OCI-LY7 (cell line): ENCODE data around the gene TBC1D21. TPM values are rescaled to one million over a fixed set of nuclear protein-coding genes. Genes with fewer than 3 reads are reported as not detected.

ENCODE experiments used
- BruUV-seq: library from RNA; stranded (reverse); fragments of 400-500 nt; replicated peaks from 2 replicates; lab custom pipeline; 2021; lab: Mats Ljungman, UMichigan
- CTCF ChIA-PET: fragments of 300-600 bp; sonication (Branson Sonifier 250); formaldehyde crosslinking; loops from one replicate; lab custom pipeline; 2022; ENCODE audit warnings: antibody characterized with exemption; ENCODE audit not compliant: unreplicated experiment; lab: Charles Lee
- POLR2A ChIA-PET: fragments of 300-600 bp; sonication (Branson Sonifier 250); formaldehyde crosslinking; loops from one replicate; lab custom pipeline; 2022; ENCODE audit warnings: antibody characterized with exemption; lab: Charles Lee
- DNase-seq: peaks from one replicate; pipeline ENCODE4 v3.0.0-alpha.2; 2015; ENCODE audit warnings: low spot score
- H2AFZ ChIP-seq: fragments of 200-600 bp; sonication (generic), shearing (Covaris generic); 2 replicates; pipeline ENCODE4 v1.6.1; 2014; ENCODE audit warnings: mild to moderate bottlenecking, antibody characterized with exemption, low read length, moderate library complexity
- H3K27ac ChIP-seq: fragments of 200-600 bp; sonication (generic); 2 replicates; pipeline ENCODE4 v1.5.1; 2014; ENCODE audit warnings: mixed run types, low read depth, mild to moderate bottlenecking, moderate library complexity, low read length, inconsistent platforms; ENCODE audit not compliant: poor library complexity, severe bottlenecking
- H3K36me3 ChIP-seq: fragments of 200-600 bp; sonication (generic); 2 replicates; pipeline ENCODE4 v1.6.1; 2014; ENCODE audit warnings: mild to moderate bottlenecking, antibody characterized with exemption, low read length, moderate library complexity, mixed read lengths; ENCODE audit not compliant: insufficient read depth
- H3K4me1 ChIP-seq: fragments of 200-600 bp; sonication (generic); 2 replicates; pipeline ENCODE4 v1.5.1; 2014; ENCODE audit warnings: mild to moderate bottlenecking, low read length; ENCODE audit not compliant: insufficient read depth, poor library complexity, severe bottlenecking
- H3K4me2 ChIP-seq: fragments of 200-600 bp; sonication (generic); 2 replicates; pipeline ENCODE4 v1.6.1; 2014; ENCODE audit warnings: mild to moderate bottlenecking, low read length
- H3K4me3 ChIP-seq: fragments of 200-600 bp; sonication (generic); 2 replicates; pipeline ENCODE4 v1.5.1; 2014; ENCODE audit warnings: mild to moderate bottlenecking, low read depth, low read length; ENCODE audit not compliant: poor library complexity, severe bottlenecking
- H3K79me2 ChIP-seq: fragments of 200-600 bp; sonication (generic); 2 replicates; pipeline ENCODE4 v1.6.1; 2016; ENCODE audit warnings: low read depth, mild to moderate bottlenecking, low read length, moderate library complexity, mixed read lengths; ENCODE audit not compliant: insufficient read depth
- H3K9me2 ChIP-seq: fragments of 200-600 bp; sonication (generic); 2 replicates; pipeline ENCODE4 v1.6.1; 2016; ENCODE audit warnings: mild to moderate bottlenecking, low read length, mixed read lengths; ENCODE audit not compliant: insufficient read depth
- H3K9me3 ChIP-seq: fragments of 200-600 bp; sonication (generic); 2 replicates; pipeline ENCODE4 v1.6.1; 2014; ENCODE audit warnings: mild to moderate bottlenecking, mixed run types, low read length, mixed read lengths
- H4K20me1 ChIP-seq: fragments of 200-600 bp; sonication (generic); 2 replicates; pipeline ENCODE4 v1.6.1; 2014; ENCODE audit warnings: mild to moderate bottlenecking, antibody characterized with exemption, low read length, moderate library complexity, mixed read lengths; ENCODE audit not compliant: insufficient read depth
- CTCF ChIP-seq: fragments of 200-600 bp; sonication (generic); conservative IDR thresholded peaks from 2 replicates; pipeline ENCODE4 v1.5.1; 2014; ENCODE audit warnings: mild to moderate bottlenecking, antibody characterized with exemption, low read length, moderate library complexity, mixed read lengths
- EZH2phosphoT487 ChIP-seq: fragments of 200-600 bp; sonication (generic); IDR thresholded peaks from 2 replicates; pipeline ENCODE4 v1.6.1; 2018; ENCODE audit warnings: low read depth, borderline replicate concordance, mild to moderate bottlenecking, mixed run types, antibody characterized with exemption, low read length, moderate library complexity, mixed read lengths
- intact Hi-C: fragments of 100-400 bp; cut with micrococcal nuclease; formaldehyde crosslinking; loops from one replicate; pipeline ENCODE4 v1.10.0; 2022; ENCODE audit not compliant: unreplicated experiment
- total RNA-seq, 2 experiments: library from RNA; depleted of rRNA in 1 of 2; stranded (reverse); fragments of >200 nt in 1 of 2; shearing (Covaris generic) in 1 of 2; gene quantifications; 2 replicates each; pipeline ENCODE4 v1.2.3, GENCODE V29; 2014 to 2022

TBC1D21 gene
- total RNA-seq, 2 experiments from 2014 or later: not detected

DNA sequence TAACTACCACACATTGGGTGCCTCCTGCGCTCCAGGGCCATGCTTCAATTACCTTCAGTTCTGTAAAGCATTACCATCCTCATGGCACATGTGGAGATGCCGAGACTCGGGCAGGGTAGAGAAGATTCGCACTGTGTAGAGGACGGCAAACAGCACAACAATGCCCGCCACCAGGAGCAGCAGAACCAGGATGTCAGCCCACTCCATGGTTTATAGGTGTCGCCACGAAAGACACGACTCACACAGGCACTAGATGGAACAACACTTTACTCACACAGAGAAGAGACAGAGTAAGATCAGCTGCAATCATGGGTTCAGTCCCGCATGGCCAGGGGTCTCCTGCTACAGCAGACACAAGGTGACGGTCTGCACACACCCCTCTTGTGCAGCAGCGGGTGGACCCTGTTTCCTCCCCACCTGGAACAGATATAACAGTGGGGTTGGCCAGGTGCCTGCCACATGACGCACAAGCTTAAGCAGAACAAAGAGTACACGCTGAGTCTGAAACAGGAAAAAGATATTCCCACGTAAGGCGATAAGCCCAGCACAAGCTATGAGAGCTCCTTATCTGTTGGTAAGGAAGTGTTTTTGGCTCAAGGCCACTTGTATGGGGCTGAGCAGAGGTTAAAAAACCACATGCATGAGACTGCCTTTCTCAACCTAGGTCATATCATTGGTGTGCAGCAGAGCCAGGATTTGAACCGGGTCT lies 2.5 kb upstream of the TBC1D21 start:
- no peaks in the 10 kb centered on the region for H3K4me1 ChIP-seq
- H3K9me2 ChIP-seq: no peaks in the 10 kb centered on the region
- H3K27ac ChIP-seq: no peak overlapping the region
- H3K36me3 ChIP-seq: no peaks in the 10 kb centered on the region
- H3K4me3 ChIP-seq: no peak overlapping the region
- no peaks in the 10 kb centered on the region for H3K9me3 ChIP-seq
- no peak for DNase-seq
- no peaks in the 10 kb centered on the region for H4K20me1 ChIP-seq
- no peak overlapping the region for H3K4me2 ChIP-seq
- no TSS peak for BruUV-seq
- H2AFZ ChIP-seq: no peak overlapping the region
- POLR2A ChIA-PET: no interaction called here
- CTCF ChIA-PET: no interaction called here
- no peak for TF ChIP-seq EZH2phosphoT487
- no peak for TF ChIP-seq CTCF
- no peaks in the 10 kb centered on the region for H3K79me2 ChIP-seq
- intact Hi-C loops: no loop called here

GRCh38 chr15:73872346-73872745 lies 1.0 kb upstream of the TBC1D21 start:
- BruUV-seq: no TSS peak
- DNase-seq: no peak
- H3K36me3 ChIP-seq: no peaks in the 10 kb centered on the region
- no peaks in the 10 kb centered on the region for H4K20me1 ChIP-seq
- no peaks in the 10 kb centered on the region for H3K9me2 ChIP-seq
- H3K4me3 ChIP-seq: no peak overlapping the region
- TF ChIP-seq EZH2phosphoT487 (no peak), CTCF (no peak)
- H3K4me1 ChIP-seq: no peaks in the 10 kb centered on the region
- no peak overlapping the region for H3K4me2 ChIP-seq
- no peak overlapping the region for H2AFZ ChIP-seq
- no peak overlapping the region for H3K27ac ChIP-seq
- no peaks in the 10 kb centered on the region for H3K79me2 ChIP-seq
- ChIA-PET CTCF (no interaction called here), POLR2A (no interaction called here)
- no peaks in the 10 kb centered on the region for H3K9me3 ChIP-seq
- intact Hi-C loops: no loop called here

- POLR2A ChIA-PET: no interaction called here
- no peaks in the 10 kb centered on the region for H3K4me1 ChIP-seq
- TF ChIP-seq CTCF (peak; percentile 92), EZH2phosphoT487 (no peak)
Observed at GRCh38 chr15:73873889-73874511, 636 bp downstream of the TBC1D21 start.

More at GRCh38 chr15:73873889-73874511, 636 bp downstream of the TBC1D21 start:
- Histone ChIP-seq H3K36me3 (no peaks in the 10 kb centered on the region), H3K4me3 (no peak overlapping the region), H3K27ac (no peak overlapping the region), H2AFZ (no peak overlapping the region), H4K20me1 (no peaks in the 10 kb centered on the region), H3K9me3 (no peaks in the 10 kb centered on the region), H3K9me2 (no peaks in the 10 kb centered on the region), H3K79me2 (no peaks in the 10 kb centered on the region), H3K4me2 (no peak overlapping the region)
- no TSS peak for BruUV-seq
- peak; percentile 64 for DNase-seq
- CTCF ChIA-PET: no interaction called here
- intact Hi-C loops: loop anchor here (1.0 kb wide), 1 partner anchor 34 kb away; no protein-coding TSS in a partner anchor
